H1 (cell line): Measurements from ENCODE around the gene TMC4. TPM values are rescaled to one million over a fixed set of nuclear protein-coding genes. Genes with fewer than 3 reads are reported as not detected.

Experiments used
- CTCF ChIA-PET: fragments of 300-600 bp; sonication (Branson Sonifier 250); formaldehyde crosslinking; loops from one replicate; lab custom pipeline; 2021; ENCODE audit not compliant: partially characterized antibody; lab: Charles Lee
- POLR2A ChIA-PET: fragments of 300-600 bp; sonication (Branson Sonifier 250); formaldehyde crosslinking; loops from one replicate; lab custom pipeline; 2021; ENCODE audit warnings: inconsistent platforms; ENCODE audit not compliant: partially characterized antibody; lab: Charles Lee
- DNase-seq, 2 experiments: peaks; one replicate each; pipeline versions ENCODE4 v3.0.0 to v3.0.0-alpha.2; 2010 to 2022; ENCODE audit warnings: low spot score in 2 of 2, low read depth in 1 of 2, mixed read lengths in 1 of 2
- FAIRE-seq: peaks from 2 replicates; lab custom pipeline; 2011; peaks lifted over from hg19 to GRCh38; lab: Jason Lieb, UNC
- H2AFZ ChIP-seq: 2 replicates; pipeline ENCODE4 v1.8.1; 2012; ENCODE audit warnings: low read length, inconsistent platforms
- H2AK5ac ChIP-seq: 2 replicates; pipeline ENCODE4 v1.6.1; 2013; ENCODE audit warnings: low read depth, low read length
- H2BK120ac ChIP-seq: replicated peaks from 2 replicates; pipeline ENCODE3; 2013; ENCODE audit warnings: low read depth, low read length, inconsistent platforms
- H2BK12ac ChIP-seq: 2 replicates; pipeline ENCODE4 v1.6.1; 2013; ENCODE audit warnings: low read depth, low read length
- H2BK15ac ChIP-seq: 2 replicates; pipeline ENCODE4 v1.6.1; 2013; ENCODE audit warnings: low read length
- H2BK20ac ChIP-seq: 2 replicates; pipeline ENCODE4 v1.6.1; 2013; ENCODE audit warnings: low read length
- H2BK5ac ChIP-seq: 2 replicates; pipeline ENCODE4 v1.6.1; 2013; ENCODE audit warnings: low read depth, low read length
- H3K14ac ChIP-seq: 2 replicates; pipeline ENCODE4 v1.6.1; 2013; ENCODE audit warnings: inconsistent platforms; ENCODE audit not compliant: insufficient read length
- H3K18ac ChIP-seq: 2 replicates; pipeline ENCODE4 v1.6.1; 2013; ENCODE audit warnings: low read length; ENCODE audit errors: extremely low read depth
- H3K23ac ChIP-seq: 2 replicates; pipeline ENCODE4 v1.6.1; 2013; ENCODE audit warnings: inconsistent platforms; ENCODE audit not compliant: insufficient read length
- H3K23me2 ChIP-seq: 2 replicates; pipeline ENCODE4 v1.6.1; 2013; ENCODE audit warnings: low read depth, low read length
- H3K27ac ChIP-seq: 2 replicates; pipeline ENCODE4 v1.6.1; 2011; ENCODE audit warnings: low read depth, low read length, inconsistent platforms
- H3K27me3 ChIP-seq, 4 experiments: replicated peaks in 1 of 4; 1 replicate in 1 of 4; 2 replicates in 3 of 4; pipeline versions ENCODE4 v1.6.1 to v1.8.1; 2011 to 2013; ENCODE audit warnings: low read length in 3 of 4, mild to moderate bottlenecking in 3 of 4, inconsistent platforms in 2 of 4, mixed read lengths in 2 of 4, moderate library complexity in 1 of 4; ENCODE audit not compliant: control insufficient read depth in 3 of 4, insufficient read depth in 3 of 4; ENCODE audit errors: extremely low read depth in 1 of 4
- H3K36me3 ChIP-seq, 4 experiments: 2 replicates each; pipeline versions ENCODE4 v1.6.1 to v1.8.1; 2011 to 2013; ENCODE audit warnings: mild to moderate bottlenecking in 4 of 4, low read length in 3 of 4, moderate library complexity in 2 of 4, control low read depth in 1 of 4, inconsistent platforms in 1 of 4; ENCODE audit not compliant: insufficient read depth in 4 of 4, control insufficient read depth in 2 of 4
- H3K4ac ChIP-seq: replicated peaks from 2 replicates; pipeline ENCODE3; 2013; ENCODE audit warnings: low read length, low read depth, mixed read lengths, inconsistent platforms; ENCODE audit not compliant: insufficient read length
- H3K4me1 ChIP-seq, 4 experiments: replicated peaks in 1 of 4; 1 replicate in 1 of 4; 2 replicates in 3 of 4; pipeline versions ENCODE4 v1.6.1 to v1.8.1; 2011 to 2013; ENCODE audit warnings: low read length in 3 of 4, inconsistent platforms in 2 of 4, mixed read lengths in 1 of 4; ENCODE audit not compliant: insufficient read depth in 4 of 4, control insufficient read depth in 3 of 4
- H3K4me2 ChIP-seq, 2 experiments: 2 replicates each; pipeline versions ENCODE4 v1.6.1 to v1.8.1; 2011 to 2013; ENCODE audit warnings: low read depth in 2 of 2, low read length in 2 of 2, control low read depth in 1 of 2, inconsistent platforms in 1 of 2, mild to moderate bottlenecking in 1 of 2; ENCODE audit not compliant: insufficient read depth in 1 of 2
- H3K4me3 ChIP-seq, 4 experiments: fragments of 200-600, 300-600 bp in 1 of 4; sonication (generic), shearing (Covaris generic), sonication (Bioruptor Twin) in 1 of 4; 2 replicates each; pipeline versions ENCODE4 v1.5.1 to v1.8.1; 2011 to 2016; ENCODE audit warnings: low read length in 4 of 4, low read depth in 3 of 4, control low read depth in 2 of 4, inconsistent platforms in 2 of 4, mild to moderate bottlenecking in 2 of 4, mixed read lengths in 1 of 4, moderate library complexity in 1 of 4; ENCODE audit not compliant: insufficient read depth in 2 of 4; ENCODE audit errors: extremely low read depth in 1 of 4
- H3K56ac ChIP-seq: replicated peaks from 2 replicates; pipeline ENCODE3; 2013; ENCODE audit warnings: low read depth, mild to moderate bottlenecking, mixed read lengths, low read length, inconsistent platforms; ENCODE audit not compliant: insufficient read length
- H3K79me1 ChIP-seq: 2 replicates; pipeline ENCODE4 v1.6.1; 2013; ENCODE audit warnings: low read depth, low read length, control low read depth
- H3K79me2 ChIP-seq, 2 experiments: 2 replicates each; pipeline versions ENCODE4 v1.6.1 to v1.8.1; 2012 to 2013; ENCODE audit warnings: low read length in 2 of 2, mild to moderate bottlenecking in 2 of 2, inconsistent platforms in 1 of 2; ENCODE audit not compliant: insufficient read depth in 2 of 2, control insufficient read depth in 1 of 2
- H3K9ac ChIP-seq, 4 experiments: replicated peaks in 1 of 4; 1 replicate in 1 of 4; 2 replicates in 3 of 4; pipeline versions ENCODE4 v1.6.1 to v1.8.1; 2011 to 2013; ENCODE audit warnings: low read depth in 3 of 4, low read length in 3 of 4, control low read depth in 2 of 4, mild to moderate bottlenecking in 2 of 4, moderate library complexity in 2 of 4, inconsistent platforms in 1 of 4; ENCODE audit errors: extremely low read depth in 1 of 4
- H3K9me3 ChIP-seq, 2 experiments: 2 replicates each; pipeline versions ENCODE4 v1.6.1 to v1.8.1; 2012 to 2013; ENCODE audit warnings: mild to moderate bottlenecking in 2 of 2, moderate library complexity in 2 of 2, control low read depth in 1 of 2, inconsistent platforms in 1 of 2, low read depth in 1 of 2, low read length in 1 of 2, mixed read lengths in 1 of 2; ENCODE audit not compliant: insufficient read depth in 2 of 2
- H4K20me1 ChIP-seq, 2 experiments: replicated peaks in 1 of 2; 2 replicates each; pipeline versions ENCODE3 to v1.8.1; 2011 to 2013; ENCODE audit warnings: inconsistent platforms in 2 of 2, low read length in 2 of 2, mild to moderate bottlenecking in 1 of 2; ENCODE audit not compliant: insufficient read depth in 2 of 2, control insufficient read depth in 1 of 2
- H4K5ac ChIP-seq: 2 replicates; pipeline ENCODE4 v1.6.1; 2013; ENCODE audit warnings: low read length, low read depth, mixed read lengths, inconsistent platforms; ENCODE audit not compliant: insufficient read length
- H4K8ac ChIP-seq: 2 replicates; pipeline ENCODE4 v1.8.0; 2013; ENCODE audit warnings: mild to moderate bottlenecking, moderate library complexity, low read length, inconsistent platforms; ENCODE audit not compliant: insufficient read depth; ENCODE audit errors: extremely low read depth
- H4K91ac ChIP-seq: replicated peaks from 2 replicates; pipeline ENCODE3; 2013; ENCODE audit warnings: low read length, mixed read lengths, inconsistent platforms; ENCODE audit not compliant: insufficient read length
- RBBP5 ChIP-seq: IDR thresholded peaks from 2 replicates; pipeline ENCODE4 v1.7.1; 2012; ENCODE audit warnings: low read depth, mild to moderate bottlenecking, inconsistent platforms, low read length, moderate library complexity, borderline replicate concordance
- SIX5 ChIP-seq: IDR thresholded peaks from 2 replicates; pipeline ENCODE4 v1.6.1; 2011; ENCODE audit warnings: mild to moderate bottlenecking, low read depth, low read length
- SP1 ChIP-seq: IDR thresholded peaks from 2 replicates; pipeline ENCODE4 v1.6.1; 2011; ENCODE audit warnings: low read depth, low read length
- WGBS, 2 experiments: shearing (Covaris generic) in 1 of 2; methylation state at CpG; one replicate each; pipeline versions ENCODE4 v1.1.6 to v1.1.7; 2013 to 2015; ENCODE audit warnings: low lambda C conversion rate in 2 of 2, mixed read lengths in 2 of 2, inconsistent platforms in 1 of 2, low coverage in 1 of 2, missing lambda C conversion rate in 1 of 2; ENCODE audit not compliant: insufficient replicate concordance in 2 of 2, insufficient coverage in 1 of 2, insufficient read length in 1 of 2; ENCODE audit errors: extremely low coverage in 1 of 2, missing lambda C conversion rate in 1 of 2; 5-methylcytosine and 5-hydroxymethylcytosine counted together
- polyA plus RNA-seq, 7 experiments: library from polyadenylated mRNA; depleted of rRNA in 3 of 7; stranded (reverse) in 5 of 7; unstranded in 2 of 7; fragments of >200 nt in 5 of 7; fragments of 200-250 nt in 2 of 7; gene quantifications; 1 replicate in 5 of 7; 2 replicates in 1 of 7; 4 replicates in 1 of 7; pipeline versions ENCODE4 v1.2.1 to v1.2.3, GENCODE V29; 2011 to 2013; ENCODE audit warnings: missing spikeins in 2 of 7, mixed read lengths in 2 of 7
- total RNA-seq: library from RNA; stranded (reverse); fragmentation: NEBNext Ultra II Directional; extraction: Animal tissue kit (Norgen Biotek cat#: 25700); gene quantifications from 2 replicates; pipeline ENCODE4 v1.2.1, GENCODE V29; 2021

Gene TMC4
- total and polyA plus RNA-seq, 2 of the 8 experiments (the other 6 are each of a cell fraction or from before 2014, with no cell fraction given) = 5.5 to 6.3 TPM

DNA sequence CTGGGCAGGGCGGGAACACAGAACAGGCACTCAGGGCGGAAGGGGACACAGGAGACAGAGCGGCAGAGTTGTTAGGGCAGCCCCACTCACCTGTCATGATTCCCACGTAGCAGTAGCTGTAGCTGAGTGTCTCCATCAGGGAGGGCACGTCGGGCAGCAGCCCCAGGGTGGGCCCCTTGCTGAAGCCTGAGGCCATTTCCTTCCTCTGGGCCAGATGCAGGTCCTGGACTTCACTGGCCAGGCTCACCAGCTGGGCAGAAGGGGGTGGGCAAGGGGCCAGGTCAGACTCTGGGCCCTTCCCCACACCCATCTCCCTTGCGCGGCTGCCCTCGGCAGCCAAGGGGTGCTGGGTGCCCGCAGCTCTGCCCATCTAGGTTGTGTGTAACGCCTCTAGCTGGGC, 10.5 kb upstream of the TMC4 start:
- TF ChIP-seq SIX5 (no peak), SP1 (no peak), RBBP5 (no peak)
- ChIA-PET POLR2A (interaction anchor here (0.5 to 28.7 kb wide), 7 partner anchors 8 to 278 kb away, joined by 3 to 909 read pairs (median 4); partner anchors contain the start of genes RPS9, TMC4 and TSEN34), CTCF (interaction anchor here (0.8 to 1.1 kb wide), 2 partner anchors 11 to 28 kb away, joined by 3 read pairs; no protein-coding TSS in a partner anchor)
- DNase-seq (no peak), FAIRE-seq (no peak)
- Histone ChIP-seq H2AK5ac (no peak overlapping the region), H4K20me1 (peaks cover 7 to 23% of the 10 kb centered on the region in 2 experiments), H3K14ac (no peak overlapping the region), H3K18ac (no peak overlapping the region), H2AFZ (no peak overlapping the region), H3K27me3 (no peaks in the 10 kb centered on the region), H3K79me1 (peaks cover 7% of the 10 kb centered on the region; the same call in 1 of the 2 replicates), H2BK15ac (no peak overlapping the region), H3K79me2 (peaks cover 3 to 21% of the 10 kb centered on the region in 2 experiments; a peak in 3 of 4 replicates), H2BK12ac (no peak overlapping the region), H3K56ac (no peak overlapping the region), H4K91ac (no peak overlapping the region), H4K8ac (no peak overlapping the region), H3K9ac (no peak overlapping the region), H4K5ac (no peak overlapping the region), H3K4ac (no peak overlapping the region), H3K4me2 (no peak overlapping the region), H3K23ac (no peak overlapping the region), H3K9me3 (no peaks in the 10 kb centered on the region), H2BK20ac (no peak overlapping the region), H3K23me2 (peaks cover 1% of the 10 kb centered on the region; the same call in 1 of the 2 replicates), H3K27ac (no peak overlapping the region), H2BK5ac (no peak overlapping the region), H2BK120ac (no peak overlapping the region), H3K4me1 (peaks cover 0 to 12% (median 4%) of the 10 kb centered on the region in 4 experiments; a peak in 5 of 7 replicates), H3K4me3 (no peak overlapping the region), H3K36me3 (peaks cover 6 to 14% (median 7%) of the 10 kb centered on the region in 4 experiments; a peak in 6 of 8 replicates)
- 87% methylated on average over 11 of the region's 11 CpGs; no CpG with 5 or more reads in 1 of the 2 experiments for WGBS, 2 experiments
